IPS-18a (cell line): Measurements from ENCODE around the gene FAM193A.

Experiments
- H3K27ac ChIP-seq: one replicate; pipeline ENCODE4 v1.5.1; 2013; ENCODE audit warnings: low read length
- H3K27me3 ChIP-seq: one replicate; pipeline ENCODE4 v1.6.1; 2013; ENCODE audit warnings: mild to moderate bottlenecking, low read length; ENCODE audit not compliant: control insufficient read depth, insufficient read depth
- H3K36me3 ChIP-seq: one replicate; pipeline ENCODE4 v1.6.1; 2013; ENCODE audit warnings: low read depth, low read length; ENCODE audit not compliant: control insufficient read depth
- H3K4me1 ChIP-seq: one replicate; pipeline ENCODE4 v1.6.1; 2013; ENCODE audit warnings: low read depth, low read length; ENCODE audit not compliant: control insufficient read depth
- H3K4me3 ChIP-seq: one replicate; pipeline ENCODE4 v1.5.1; 2013; ENCODE audit warnings: low read length
- H3K9ac ChIP-seq: one replicate; pipeline ENCODE4 v1.6.1; 2013; ENCODE audit warnings: mild to moderate bottlenecking, low read length, moderate library complexity
- H3K9me3 ChIP-seq: one replicate; pipeline ENCODE4 v1.6.1; 2013; ENCODE audit warnings: low read depth, low read length; ENCODE audit not compliant: control insufficient read depth

FAM193A gene, protein sequence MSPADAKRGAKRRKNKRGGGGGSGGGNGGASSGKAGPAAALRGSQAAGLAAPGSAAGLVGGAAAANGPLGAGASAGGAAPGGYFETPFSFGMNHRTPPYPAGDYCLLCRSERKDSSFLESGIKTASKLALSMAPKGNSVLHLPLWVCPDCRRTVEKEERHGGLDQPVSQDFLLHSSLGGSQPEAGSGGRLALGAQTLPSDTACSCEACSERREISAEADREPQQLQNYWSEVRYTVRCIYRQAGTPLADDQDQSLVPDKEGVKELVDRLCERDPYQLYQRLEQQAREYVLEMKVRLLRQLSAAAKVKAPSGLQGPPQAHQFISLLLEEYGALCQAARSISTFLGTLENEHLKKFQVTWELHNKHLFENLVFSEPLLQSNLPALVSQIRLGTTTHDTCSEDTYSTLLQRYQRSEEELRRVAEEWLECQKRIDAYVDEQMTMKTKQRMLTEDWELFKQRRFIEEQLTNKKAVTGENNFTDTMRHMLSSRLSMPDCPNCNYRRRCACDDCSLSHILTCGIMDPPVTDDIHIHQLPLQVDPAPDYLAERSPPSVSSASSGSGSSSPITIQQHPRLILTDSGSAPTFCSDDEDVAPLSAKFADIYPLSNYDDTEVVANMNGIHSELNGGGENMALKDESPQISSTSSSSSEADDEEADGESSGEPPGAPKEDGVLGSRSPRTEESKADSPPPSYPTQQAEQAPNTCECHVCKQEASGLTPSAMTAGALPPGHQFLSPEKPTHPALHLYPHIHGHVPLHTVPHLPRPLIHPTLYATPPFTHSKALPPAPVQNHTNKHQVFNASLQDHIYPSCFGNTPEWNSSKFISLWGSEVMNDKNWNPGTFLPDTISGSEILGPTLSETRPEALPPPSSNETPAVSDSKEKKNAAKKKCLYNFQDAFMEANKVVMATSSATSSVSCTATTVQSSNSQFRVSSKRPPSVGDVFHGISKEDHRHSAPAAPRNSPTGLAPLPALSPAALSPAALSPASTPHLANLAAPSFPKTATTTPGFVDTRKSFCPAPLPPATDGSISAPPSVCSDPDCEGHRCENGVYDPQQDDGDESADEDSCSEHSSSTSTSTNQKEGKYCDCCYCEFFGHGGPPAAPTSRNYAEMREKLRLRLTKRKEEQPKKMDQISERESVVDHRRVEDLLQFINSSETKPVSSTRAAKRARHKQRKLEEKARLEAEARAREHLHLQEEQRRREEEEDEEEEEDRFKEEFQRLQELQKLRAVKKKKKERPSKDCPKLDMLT (N-terminal part only)

DNA sequence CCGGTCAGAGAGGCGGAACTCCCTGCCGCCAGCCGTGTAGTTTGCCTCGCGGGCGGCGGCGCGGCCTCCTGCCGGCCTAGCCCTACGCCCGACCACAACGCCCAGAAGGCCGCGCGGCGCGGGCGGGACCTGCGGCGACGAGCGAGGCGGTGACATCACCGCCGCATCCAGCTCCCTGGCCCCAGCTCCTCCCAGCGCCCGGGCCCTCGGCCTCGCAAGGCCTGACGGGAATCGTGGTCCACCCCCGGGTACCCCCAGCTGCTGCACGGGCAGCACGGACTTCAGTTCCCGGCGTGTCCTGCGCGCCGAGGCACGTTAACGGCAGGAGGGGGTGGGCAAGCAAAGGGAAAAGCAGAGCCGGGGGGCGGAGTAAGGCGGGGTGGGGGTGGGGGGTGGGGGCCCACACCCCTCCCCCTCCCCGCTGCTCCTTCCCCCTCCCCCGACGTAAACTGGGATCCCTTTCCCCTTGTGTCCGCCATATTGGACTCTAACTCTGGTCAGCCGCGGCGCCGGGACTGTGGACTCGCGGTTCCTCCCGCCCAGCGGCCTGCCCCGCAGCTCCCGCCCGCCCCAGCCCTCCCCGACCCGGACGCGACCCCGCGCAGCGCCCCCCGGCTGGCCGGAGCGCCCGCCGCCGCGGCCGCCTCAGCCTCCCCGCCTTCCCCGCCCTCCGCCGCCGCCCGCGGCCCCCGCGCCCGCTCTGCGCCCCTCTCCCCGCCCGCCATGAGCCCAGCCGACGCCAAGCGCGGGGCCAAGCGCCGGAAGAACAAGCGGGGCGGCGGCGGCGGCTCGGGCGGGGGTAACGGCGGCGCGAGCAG, at the start of gene FAM193A:
Gene FAM193A, plus strand, starts transcription at position 455 of the 818 bp plus-strand sequence. Its CDS starts 269 bp downstream, at position 724.
- Histone ChIP-seq H3K9ac (peak within 1 kb of the TSS; percentile 87), H3K36me3 (no peaks in the 10 kb centered on the region), H3K27ac (peak within 1 kb of the TSS; percentile 75), H3K4me3 (peak within 1 kb of the TSS; percentile 85), H3K9me3 (no peaks in the 10 kb centered on the region), H3K27me3 (no peaks in the 10 kb centered on the region), H3K4me1 (peaks cover 10% of the 10 kb centered on the region)

DNA sequence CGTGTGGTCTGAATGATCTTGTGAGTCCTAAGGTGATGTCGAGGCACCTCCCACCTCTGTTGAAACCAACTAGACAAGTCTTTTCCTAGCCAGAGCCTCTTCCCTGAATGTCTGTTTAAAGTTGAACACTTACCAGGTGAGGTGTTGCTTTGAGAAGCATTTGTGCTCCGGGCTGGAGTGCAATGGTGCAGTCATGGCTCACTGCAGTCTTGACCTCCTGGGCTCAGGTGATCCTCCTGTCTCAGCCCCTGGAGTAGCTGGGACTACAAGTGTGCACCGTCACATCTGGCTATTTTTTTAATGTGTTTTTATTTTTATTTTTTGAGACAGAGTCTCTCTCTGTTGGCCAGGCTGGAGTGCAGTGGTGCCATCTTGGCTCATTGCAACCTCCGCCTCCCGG, 49.5 kb upstream of the FAM193A start:
- H3K9ac ChIP-seq = no peak overlapping the region
- H3K9me3 ChIP-seq = no peaks in the 10 kb centered on the region
- H3K27ac ChIP-seq = no peak overlapping the region
- peaks cover 20% of the 10 kb centered on the region for H3K36me3 ChIP-seq
- H3K4me3 ChIP-seq = no peak overlapping the region
- no peaks in the 10 kb centered on the region for H3K27me3 ChIP-seq
- H3K4me1 ChIP-seq = peaks cover 11% of the 10 kb centered on the region

DNA sequence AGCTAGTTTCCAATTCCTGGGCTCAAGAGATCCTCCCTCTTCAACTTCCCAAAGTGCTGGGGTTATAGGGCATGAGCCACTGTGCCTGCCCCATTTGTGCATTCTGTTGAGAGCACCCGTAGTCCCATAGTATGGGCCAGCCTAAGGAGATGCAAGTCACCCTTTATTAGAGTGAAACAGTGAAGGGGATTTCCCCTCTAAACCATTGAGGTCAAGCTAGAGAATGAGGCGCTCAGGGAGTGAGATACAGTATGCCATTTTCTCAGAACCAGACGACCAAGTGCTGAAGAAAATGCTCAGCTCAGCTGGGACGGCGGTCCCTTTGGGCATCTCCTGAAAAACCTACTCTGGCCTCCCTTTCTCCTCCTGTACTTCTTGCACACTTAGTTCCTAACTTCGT, 48.8 kb upstream of the FAM193A start:
- H3K27ac ChIP-seq = no peak overlapping the region
- no peaks in the 10 kb centered on the region for H3K9me3 ChIP-seq
- no peaks in the 10 kb centered on the region for H3K27me3 ChIP-seq
- no peak overlapping the region for H3K9ac ChIP-seq
- H3K36me3 ChIP-seq = peaks cover 27% of the 10 kb centered on the region
- H3K4me1 ChIP-seq = peaks cover 4% of the 10 kb centered on the region
- H3K4me3 ChIP-seq = no peak overlapping the region

DNA sequence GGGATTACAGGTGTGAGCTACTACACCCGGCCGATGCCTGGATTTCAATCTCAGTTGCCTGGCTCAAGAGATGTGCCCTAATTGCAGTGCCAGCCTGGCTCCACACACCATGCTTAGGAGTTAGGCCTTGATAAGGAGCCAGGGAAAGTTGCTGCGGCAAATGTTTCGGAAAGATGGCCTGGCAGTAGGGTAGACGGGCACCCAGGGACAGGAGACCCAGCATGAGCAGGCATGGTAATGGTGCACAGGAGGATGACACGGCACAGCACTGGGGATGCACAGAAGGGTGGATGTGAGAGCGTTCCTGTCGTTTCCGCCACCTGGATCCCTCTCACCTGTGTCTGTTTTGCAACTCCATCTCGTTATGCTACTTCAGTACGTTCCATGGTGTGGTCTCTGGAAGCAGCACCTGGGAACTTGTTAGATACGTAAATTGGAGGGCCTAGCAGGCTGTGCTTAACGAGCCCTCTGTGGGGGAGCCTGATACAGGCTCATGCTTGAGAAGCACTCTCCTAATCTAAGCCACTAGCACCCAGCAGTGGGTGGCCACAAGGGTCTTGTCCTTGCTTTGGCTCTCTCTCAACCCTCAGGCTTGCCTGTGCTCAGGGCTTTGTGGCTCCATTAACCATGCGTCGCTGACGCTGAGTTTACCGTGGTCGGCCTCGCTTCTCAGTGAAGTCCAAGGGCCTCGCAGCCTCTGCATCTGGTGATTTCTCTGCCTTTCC, 47.2 kb upstream of the FAM193A start:
- peaks cover 40% of the 10 kb centered on the region for H3K36me3 ChIP-seq
- H3K4me1 ChIP-seq = peaks cover 4% of the 10 kb centered on the region
- H3K4me3 ChIP-seq = no peak overlapping the region
- no peaks in the 10 kb centered on the region for H3K9me3 ChIP-seq
- H3K27me3 ChIP-seq = no peaks in the 10 kb centered on the region
- no peak overlapping the region for H3K27ac ChIP-seq
- no peak overlapping the region for H3K9ac ChIP-seq

DNA sequence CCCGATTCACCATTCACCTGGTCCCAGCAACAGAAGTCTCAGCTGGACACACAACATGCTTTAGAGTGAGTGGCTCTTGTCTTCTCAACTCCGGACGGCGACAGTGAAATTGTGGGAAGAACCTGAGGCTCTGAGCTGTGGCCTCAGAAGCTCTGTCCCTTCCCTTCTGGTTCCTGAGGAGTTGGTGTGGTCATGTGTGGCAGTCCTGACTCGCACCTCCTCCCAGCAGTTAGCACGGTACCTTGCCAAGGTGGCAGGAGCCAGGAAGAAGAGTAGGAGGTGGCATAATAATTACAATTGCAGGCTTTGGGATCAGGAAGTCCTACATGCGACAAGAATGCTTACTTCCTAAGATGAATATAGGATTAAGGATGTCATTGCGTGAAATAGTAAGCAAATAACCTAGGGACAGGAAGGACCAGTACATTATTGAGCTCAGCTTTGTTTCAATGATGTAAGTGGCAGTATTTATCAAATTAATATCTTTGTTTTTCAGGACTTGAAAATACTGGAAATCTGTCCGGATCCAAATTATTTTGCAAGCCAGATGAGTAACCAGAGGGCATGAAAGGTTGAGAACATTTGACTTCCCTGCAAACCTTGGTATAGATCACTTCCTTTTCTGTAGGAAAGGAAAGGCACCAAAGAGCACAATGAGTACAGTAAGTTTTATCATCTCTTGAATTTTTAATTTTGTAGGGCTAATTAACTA, 46.5 kb upstream of the FAM193A start:
- peaks cover 42% of the 10 kb centered on the region for H3K36me3 ChIP-seq
- no peak overlapping the region for H3K9ac ChIP-seq
- H3K27me3 ChIP-seq = no peaks in the 10 kb centered on the region
- H3K4me1 ChIP-seq = peaks cover 4% of the 10 kb centered on the region
- H3K27ac ChIP-seq = no peak overlapping the region
- H3K9me3 ChIP-seq = no peaks in the 10 kb centered on the region
- no peak overlapping the region for H3K4me3 ChIP-seq

DNA sequence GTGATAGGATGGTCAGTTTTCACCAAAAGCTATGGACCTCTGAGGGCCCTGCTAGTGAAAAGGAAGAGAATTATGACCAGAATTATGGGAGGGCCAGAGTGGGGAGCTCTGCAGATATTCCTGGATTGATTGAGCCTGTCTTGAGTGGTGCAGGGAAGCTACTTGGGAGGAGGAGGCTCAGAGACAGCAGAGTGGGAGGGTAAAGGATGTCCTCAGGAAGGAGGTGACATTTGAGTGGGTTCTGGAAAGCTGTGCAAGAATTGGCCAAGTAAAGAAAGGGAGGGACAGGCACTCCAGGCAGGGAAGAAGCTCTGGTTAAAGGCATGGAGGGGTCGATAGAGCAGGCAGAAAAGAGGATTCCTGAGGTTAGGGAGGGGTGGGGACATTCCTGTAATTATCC, 43.5 kb upstream of the FAM193A start:
- H3K4me3 ChIP-seq = no peak overlapping the region
- H3K9me3 ChIP-seq = no peaks in the 10 kb centered on the region
- H3K4me1 ChIP-seq = no peaks in the 10 kb centered on the region
- peaks cover 70% of the 10 kb centered on the region for H3K36me3 ChIP-seq
- no peak overlapping the region for H3K9ac ChIP-seq
- H3K27me3 ChIP-seq = no peaks in the 10 kb centered on the region
- H3K27ac ChIP-seq = no peak overlapping the region

DNA sequence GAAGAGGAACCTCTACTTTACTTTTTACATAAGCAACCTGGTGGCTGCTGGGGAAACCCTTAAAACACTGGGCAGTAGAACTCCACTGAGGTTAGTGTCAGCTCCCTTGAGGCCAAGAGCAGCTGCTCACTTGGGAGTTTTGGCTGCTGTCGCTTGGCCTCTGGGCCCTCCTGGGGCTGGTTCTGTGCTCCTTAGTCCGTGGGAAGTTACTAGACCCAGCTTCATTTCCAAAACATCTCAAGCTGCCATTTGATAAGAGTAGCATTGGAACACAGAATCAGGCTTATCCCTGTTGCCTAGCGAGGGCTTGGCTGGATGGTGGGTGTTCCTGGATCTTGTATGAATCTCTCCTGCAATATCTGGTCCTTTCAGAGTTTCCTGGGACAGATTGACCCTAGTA, 41.5 kb upstream of the FAM193A start:
- no peaks in the 10 kb centered on the region for H3K27me3 ChIP-seq
- peaks cover 84% of the 10 kb centered on the region for H3K36me3 ChIP-seq
- H3K4me1 ChIP-seq = no peaks in the 10 kb centered on the region
- no peak overlapping the region for H3K4me3 ChIP-seq
- no peaks in the 10 kb centered on the region for H3K9me3 ChIP-seq
- no peak overlapping the region for H3K9ac ChIP-seq
- H3K27ac ChIP-seq = no peak overlapping the region

DNA sequence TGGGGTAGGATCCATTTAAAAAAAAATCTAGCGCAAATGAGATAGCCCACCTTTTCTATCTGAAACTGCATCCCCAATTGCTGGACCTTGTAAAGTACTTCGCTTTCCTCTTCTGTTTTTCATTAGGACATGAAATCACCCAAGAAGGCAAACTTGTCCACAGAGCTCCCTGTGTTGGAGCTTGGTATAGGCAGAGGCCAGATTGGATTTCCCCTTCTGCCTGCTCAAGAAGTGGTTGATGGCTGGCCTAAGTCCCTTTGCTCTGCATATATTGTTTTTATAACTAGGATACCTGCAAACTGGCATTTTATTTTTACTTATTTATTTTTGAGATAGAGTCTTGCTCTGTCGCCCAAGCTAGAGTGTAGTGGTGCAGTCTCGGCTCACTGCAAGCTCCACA, 39.1 kb upstream of the FAM193A start:
- Histone ChIP-seq H3K4me1 (no peaks in the 10 kb centered on the region), H3K9me3 (no peaks in the 10 kb centered on the region), H3K36me3 (peaks cover 84% of the 10 kb centered on the region), H3K9ac (no peak overlapping the region), H3K27me3 (no peaks in the 10 kb centered on the region), H3K27ac (no peak overlapping the region), H3K4me3 (no peak overlapping the region)

DNA sequence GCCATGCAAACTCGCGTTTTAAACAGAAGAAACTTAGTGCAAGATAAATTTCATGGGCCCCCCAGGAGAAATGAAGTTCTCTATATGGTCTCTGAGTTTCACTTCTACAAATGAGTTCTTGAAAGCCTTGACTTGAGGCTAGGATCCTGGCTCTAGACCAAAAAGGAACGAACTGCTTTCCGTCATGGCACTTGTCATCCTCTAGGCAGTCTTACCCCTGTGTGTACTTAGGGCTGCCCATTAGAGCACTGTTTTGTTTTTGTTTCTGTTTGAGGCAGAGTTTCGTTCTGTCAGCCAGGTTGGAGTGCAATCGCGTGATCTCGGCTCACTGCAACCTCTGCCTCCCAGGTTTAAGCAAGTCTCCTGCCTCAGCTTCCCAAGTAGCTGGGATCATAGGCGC, 38.5 kb upstream of the FAM193A start:
- Histone ChIP-seq H3K4me3 (no peak overlapping the region), H3K36me3 (peaks cover 78% of the 10 kb centered on the region), H3K9me3 (no peaks in the 10 kb centered on the region), H3K9ac (no peak overlapping the region), H3K27me3 (no peaks in the 10 kb centered on the region), H3K4me1 (no peaks in the 10 kb centered on the region), H3K27ac (no peak overlapping the region)

DNA sequence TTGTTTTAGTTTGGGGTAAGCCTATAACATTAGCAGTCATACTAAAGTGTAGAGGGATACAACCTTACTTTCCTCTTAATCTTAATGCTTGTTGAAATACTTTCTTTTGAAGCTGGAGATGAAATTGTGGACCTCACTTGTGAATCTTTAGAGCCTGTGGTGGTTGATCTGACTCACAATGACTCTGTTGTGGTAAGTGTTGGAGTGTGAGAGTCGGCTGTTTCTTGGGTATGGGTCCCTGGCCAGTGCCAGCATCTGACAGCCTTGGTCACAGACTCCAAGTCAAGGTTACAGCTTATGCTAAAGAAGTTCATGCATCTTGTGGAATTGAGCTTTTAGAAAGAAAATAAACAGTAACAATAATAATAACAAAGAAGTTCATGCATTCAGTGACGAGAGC, 35.9 kb upstream of the FAM193A start:
- H3K4me1 ChIP-seq = no peaks in the 10 kb centered on the region
- no peak overlapping the region for H3K4me3 ChIP-seq
- H3K9ac ChIP-seq = no peak overlapping the region
- H3K9me3 ChIP-seq = no peaks in the 10 kb centered on the region
- H3K27ac ChIP-seq = no peak overlapping the region
- no peaks in the 10 kb centered on the region for H3K27me3 ChIP-seq
- H3K36me3 ChIP-seq = peaks cover 70% of the 10 kb centered on the region
